GM18909 (cell line): ENCODE data around the gene USP43.
"Not testable (repeated sequence)": the region's sequence is repeated elsewhere in the genome, so short reads cannot be mapped to it uniquely, and the experiment has no call there.

Experiments
- ATAC-seq: cut with Tn5 transposase; IDR thresholded peaks from one replicate; pipeline ENCODE4 v1.9.1; 2021; ENCODE audit warnings: mild to moderate bottlenecking; ENCODE audit not compliant: unreplicated experiment, poor library complexity

The USP43 gene

GRCh38 chr17:9644910-9645751, at the start of gene USP43:
TSS of gene USP43 (plus strand) at chr17:9645517. CDS start at chr17:9645633, 116 bp downstream.
- ATAC-seq, result no peak

- not testable (repeated sequence) for ATAC-seq
Observed at GRCh38 chr17:9597638-9598037, 47.7 kb upstream of the USP43 start.

- ATAC-seq, result no peak
Observed at GRCh38 chr17:9598661-9599060, 46.7 kb upstream of the USP43 start.

- not testable (repeated sequence) for ATAC-seq
Observed at GRCh38 chr17:9604583-9604982, 40.7 kb upstream of the USP43 start.

DNA sequence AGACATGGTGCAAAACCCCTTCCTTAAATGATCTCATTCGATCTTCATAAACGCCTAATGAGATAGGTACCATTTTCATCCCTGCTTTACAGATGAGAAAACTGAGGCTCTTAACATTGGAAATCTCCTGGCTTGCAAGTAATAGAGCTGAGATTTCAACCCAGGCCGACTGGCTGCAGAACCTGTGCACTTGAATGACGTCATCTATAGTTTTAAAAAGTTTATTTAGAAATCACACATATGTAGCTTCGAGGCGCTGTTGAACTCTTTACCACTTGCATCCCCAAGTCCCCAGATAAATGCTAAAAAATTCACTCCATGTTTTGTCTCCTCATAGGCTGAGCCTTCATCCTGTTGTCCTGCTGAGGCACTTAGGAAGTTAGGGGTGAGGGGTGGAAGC, 38.9 kb upstream of the USP43 start:
- no peak for ATAC-seq

- not testable (repeated sequence) for ATAC-seq
Observed at GRCh38 chr17:9607058-9607457, 38.3 kb upstream of the USP43 start.

GRCh38 chr17:9611557-9611956, 33.8 kb upstream of the USP43 start:
- no peak for ATAC-seq

DNA sequence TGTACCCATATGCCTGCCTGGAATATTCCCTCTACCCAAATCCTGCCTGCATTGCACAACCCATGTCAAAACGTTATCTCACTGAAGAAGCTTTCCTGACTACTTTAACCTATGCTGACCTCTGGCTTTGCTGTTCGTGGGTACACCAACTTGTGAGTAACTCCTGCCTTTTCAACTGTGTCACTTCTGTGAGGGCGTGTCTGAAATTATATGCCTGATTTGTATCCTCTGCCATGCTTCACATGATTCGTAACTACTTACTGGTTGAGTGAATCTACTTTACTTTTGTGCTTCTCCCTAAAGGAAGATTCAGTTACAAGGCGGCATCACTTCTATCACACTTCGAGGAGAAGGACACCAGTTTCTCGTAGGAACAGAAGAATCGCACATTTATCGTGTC, 33.3 kb upstream of the USP43 start:
- no peak for ATAC-seq

- ATAC-seq, result no peak
Observed at GRCh38 chr17:9615486-9615885, 29.8 kb upstream of the USP43 start.

GRCh38 chr17:9622961-9623360, 22.4 kb upstream of the USP43 start:
- ATAC-seq, result no peak

- no peak for ATAC-seq
Observed at GRCh38 chr17:9628509-9628908, 16.8 kb upstream of the USP43 start.

DNA sequence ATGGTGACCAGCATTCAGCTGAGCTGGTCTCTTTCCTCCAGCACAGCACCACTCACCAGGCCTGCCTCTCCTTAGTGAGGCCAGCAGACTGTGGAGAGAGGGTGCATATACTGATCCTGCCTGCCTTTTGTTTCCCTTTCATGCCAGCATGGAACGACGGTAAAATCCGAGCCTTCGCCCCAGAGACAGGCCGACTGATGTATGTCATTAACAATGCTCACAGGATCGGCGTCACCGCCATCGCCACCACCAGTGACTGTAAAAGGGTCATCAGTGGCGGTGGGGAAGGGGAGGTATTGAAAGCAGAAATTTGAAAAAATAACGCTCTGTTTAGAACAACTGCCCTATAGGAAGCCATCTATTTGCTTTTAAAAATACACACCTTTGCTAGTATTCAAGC, 12.6 kb upstream of the USP43 start:
- no peak for ATAC-seq

DNA sequence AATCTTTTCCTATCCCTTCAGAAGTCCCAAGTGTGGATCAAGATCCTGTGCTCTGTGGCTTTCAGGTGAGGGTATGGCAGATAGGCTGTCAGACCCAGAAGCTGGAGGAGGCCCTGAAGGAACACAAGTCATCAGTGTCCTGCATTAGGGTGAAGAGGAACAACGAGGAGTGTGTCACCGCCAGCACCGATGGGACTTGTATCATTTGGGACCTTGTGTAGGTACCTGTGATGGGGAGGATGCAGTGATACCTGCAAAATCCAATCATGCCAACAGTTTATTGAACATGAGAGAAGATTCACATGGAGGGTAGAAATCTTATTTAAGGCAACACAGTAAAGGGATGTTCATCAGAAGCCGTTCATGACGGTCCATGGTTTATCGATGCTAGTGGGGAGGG, 10.0 kb upstream of the USP43 start:
- ATAC-seq, result no peak

DNA sequence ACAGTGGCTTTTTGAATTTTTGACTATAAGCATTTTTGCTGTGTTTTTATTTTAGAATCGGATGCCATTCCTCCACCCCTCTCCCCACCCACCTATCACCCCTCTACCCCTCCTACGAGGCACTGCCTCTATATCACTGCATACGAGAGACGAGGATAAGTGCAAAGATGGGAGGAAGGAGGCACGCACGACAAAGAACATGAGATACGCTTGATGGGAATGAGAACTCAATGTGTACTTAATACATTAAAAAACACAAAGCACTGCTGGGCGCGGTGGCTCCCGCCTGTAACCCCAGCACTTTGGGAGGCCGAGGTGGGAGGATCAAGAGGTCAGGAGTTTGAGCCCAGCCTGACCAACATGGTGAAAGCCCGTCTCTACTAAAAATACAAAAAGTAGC, 8.8 kb upstream of the USP43 start:
- no peak for ATAC-seq

GRCh38 chr17:9640388-9640787, 4.9 kb upstream of the USP43 start:
- ATAC-seq, result not testable (repeated sequence)

DNA sequence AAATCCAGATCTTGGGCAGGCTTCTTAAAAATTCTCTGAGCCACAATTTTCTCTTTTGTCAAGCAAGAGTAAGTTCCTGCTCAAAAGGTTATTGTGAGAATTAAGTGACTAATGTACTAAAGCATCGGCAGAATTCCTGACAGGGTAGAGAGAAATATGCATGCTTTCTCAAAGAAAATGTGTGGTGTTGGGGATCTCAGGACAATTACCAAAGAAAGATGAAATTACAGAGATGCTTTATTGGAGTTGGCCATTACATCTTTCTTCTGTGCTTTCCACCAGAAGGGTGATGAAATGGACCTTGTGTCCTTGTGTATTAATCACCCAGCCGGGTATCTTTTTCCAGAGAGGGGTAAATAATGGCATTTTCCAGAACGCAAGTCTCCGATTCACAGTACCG, 1.7 kb upstream of the USP43 start:
- no peak for ATAC-seq

DNA sequence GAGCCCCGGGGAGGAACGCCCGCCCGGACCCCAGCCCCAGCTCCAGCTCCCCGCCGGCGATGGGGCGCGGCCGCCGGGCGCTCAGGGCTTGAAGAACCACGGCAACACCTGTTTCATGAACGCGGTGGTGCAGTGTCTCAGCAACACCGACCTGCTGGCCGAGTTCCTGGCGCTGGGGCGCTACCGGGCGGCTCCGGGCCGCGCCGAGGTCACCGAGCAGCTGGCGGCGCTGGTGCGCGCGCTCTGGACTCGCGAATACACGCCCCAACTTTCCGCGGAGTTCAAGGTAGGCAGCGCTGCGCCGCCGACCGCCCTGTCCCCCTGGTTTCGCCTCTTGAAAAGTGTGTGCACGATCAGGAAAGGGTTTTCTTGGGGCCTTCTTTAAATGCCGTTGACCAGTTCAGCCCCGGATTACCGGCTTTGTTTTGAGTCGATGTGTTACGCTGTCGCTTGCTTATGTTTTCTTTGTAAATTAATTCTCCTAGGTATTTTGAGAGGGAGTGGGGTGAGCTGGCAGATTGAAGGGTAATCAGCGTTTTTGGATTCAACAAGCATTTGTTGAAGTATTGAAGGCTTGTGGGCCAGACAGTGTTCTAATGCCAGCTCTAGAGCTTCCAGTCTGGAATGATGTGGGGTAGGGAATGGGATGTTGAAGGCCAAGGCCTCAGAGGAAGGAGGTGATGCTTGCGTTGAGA, 681 bp downstream of the USP43 start:
- ATAC-seq, result no peak

DNA sequence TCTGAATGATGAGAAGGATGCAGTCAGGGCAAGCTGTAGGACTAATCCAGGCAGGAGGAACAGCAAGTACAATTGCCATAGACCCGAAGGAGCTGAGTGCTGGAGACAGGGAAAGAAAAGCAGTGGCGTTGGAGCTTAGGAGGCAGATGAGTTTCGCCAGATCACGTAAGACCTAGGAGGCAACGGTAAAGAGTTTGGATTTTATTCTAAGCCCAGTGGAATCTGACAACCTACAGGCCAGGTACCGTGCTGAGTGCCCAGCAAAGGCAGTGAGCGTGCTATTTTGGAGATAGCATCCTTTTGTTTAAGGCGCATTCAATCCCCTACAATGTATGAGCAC, 1.2 kb downstream of the USP43 start:
- no peak for ATAC-seq

DNA sequence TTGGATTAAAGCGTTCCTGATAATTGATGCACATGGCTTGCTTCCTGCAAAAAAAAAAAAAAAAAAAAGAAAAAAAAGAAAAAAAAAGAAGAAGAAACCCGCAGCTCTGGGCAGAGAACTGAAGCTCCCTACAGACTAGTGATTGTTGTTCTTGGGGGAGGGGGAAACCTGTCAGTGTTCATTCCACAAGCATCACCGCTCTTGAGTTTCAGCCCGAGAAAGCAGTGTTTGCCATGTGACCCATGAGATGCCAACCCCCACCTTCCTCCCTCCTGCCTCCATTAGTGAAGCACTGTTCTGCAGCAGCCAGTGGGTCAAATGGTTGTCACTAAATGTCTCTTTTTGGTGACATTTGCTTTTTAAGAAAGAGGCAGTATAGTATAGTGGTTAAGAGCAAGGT, 1.7 kb downstream of the USP43 start:
- no peak for ATAC-seq

- no peak for ATAC-seq
Observed at GRCh38 chr17:9648521-9649110, 3.3 kb downstream of the USP43 start.

DNA sequence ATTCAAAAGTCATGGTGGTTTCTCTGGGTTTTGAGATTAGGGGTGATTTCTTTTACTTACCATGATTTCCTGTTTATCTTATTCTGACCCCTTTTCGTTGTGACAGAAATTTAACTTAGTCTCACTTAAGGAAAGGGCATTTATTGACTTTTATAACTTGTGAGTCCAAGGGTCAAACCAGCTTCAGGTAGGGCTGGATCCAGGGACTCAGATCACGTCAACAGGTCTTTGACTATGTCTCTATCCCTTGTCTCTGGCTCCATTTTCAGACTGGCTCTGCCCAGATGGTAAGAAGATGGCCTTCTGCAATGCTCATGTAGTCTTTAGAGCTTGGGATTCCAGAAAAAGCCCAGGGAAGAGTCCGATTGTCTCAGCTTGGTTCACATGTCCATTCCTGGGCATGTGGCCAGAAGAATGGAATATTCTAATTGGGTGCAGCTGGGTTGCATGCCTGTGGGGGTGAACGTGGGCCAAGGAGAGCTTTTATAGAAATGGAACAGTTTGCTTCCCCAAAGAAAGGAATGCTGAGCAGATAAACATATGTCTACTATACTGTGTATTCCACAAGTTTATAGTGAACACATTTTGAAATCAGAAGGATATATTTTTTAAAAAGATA, 13.4 kb downstream of the USP43 start:
- ATAC-seq, result no peak
